SU-DHL-6 (cell line): ENCODE results near the gene MBP.
A peak's percentile ranks its signal among the peaks of the same experiment; 100 is the strongest.

Source experiments
- H2AFZ ChIP-seq: fragments of 200-600 bp; sonication (generic); 2 replicates; pipeline ENCODE4 v1.6.1; 2014; ENCODE audit warnings: low read depth, mild to moderate bottlenecking, moderate library complexity, mixed read lengths, antibody characterized with exemption, low read length; ENCODE audit not compliant: severe bottlenecking
- H3F3A ChIP-seq: fragments of 200-600 bp; shearing (Covaris generic); 2 replicates; pipeline ENCODE4 v1.6.0; 2016; ENCODE audit warnings: antibody characterized with exemption, mild to moderate bottlenecking; ENCODE audit not compliant: insufficient read depth
- H3K27ac ChIP-seq: fragments of 200-600 bp; sonication (generic); 2 replicates; pipeline ENCODE4 v1.5.1; 2016; ENCODE audit warnings: low read depth, mild to moderate bottlenecking, low read length, moderate library complexity, mixed read lengths
- H3K27me3 ChIP-seq: fragments of 200-600 bp; sonication (generic), shearing (Covaris generic); 2 replicates; pipeline ENCODE4 v1.6.0; 2014; ENCODE audit warnings: mild to moderate bottlenecking, low read length
- H3K36me3 ChIP-seq: fragments of 200-600 bp; sonication (generic); 2 replicates; pipeline ENCODE4 v1.6.1; 2014; ENCODE audit warnings: mild to moderate bottlenecking, low read length, mixed read lengths
- H3K4me2 ChIP-seq: fragments of 300-600, 200-600 bp; shearing (Covaris generic), sonication (generic); 2 replicates; pipeline ENCODE4 v1.6.0; 2014; ENCODE audit warnings: low read length, low read depth, mild to moderate bottlenecking; ENCODE audit not compliant: poor library complexity, severe bottlenecking
- H3K4me3 ChIP-seq: fragments of 200-600 bp; sonication (generic); 2 replicates; pipeline ENCODE4 v1.5.1; 2014; ENCODE audit warnings: antibody characterized with exemption, low read length, mild to moderate bottlenecking, mixed read lengths; ENCODE audit not compliant: insufficient read depth, poor library complexity, severe bottlenecking
- H3K79me2 ChIP-seq: fragments of 200-600 bp; sonication (generic); 2 replicates; pipeline ENCODE4 v1.6.1; 2014; ENCODE audit warnings: mild to moderate bottlenecking, low read length, moderate library complexity; ENCODE audit not compliant: insufficient read depth
- H3K9ac ChIP-seq: fragments of 200-600 bp; sonication (generic); 2 replicates; pipeline ENCODE4 v1.7.0; 2014; ENCODE audit warnings: mild to moderate bottlenecking, low read length
- H3K9me2 ChIP-seq: fragments of 200-600 bp; sonication (generic); replicated peaks from 2 replicates; pipeline ENCODE4 v1.6.1; 2014; ENCODE audit warnings: low read length; ENCODE audit not compliant: insufficient read depth
- H3K9me3 ChIP-seq: fragments of 200-600 bp; sonication (generic); 2 replicates; pipeline ENCODE4 v1.6.1; 2014; ENCODE audit warnings: low read length, mixed read lengths; ENCODE audit not compliant: insufficient read depth
- H4K20me1 ChIP-seq: fragments of 200-600 bp; sonication (generic); 2 replicates; pipeline ENCODE4 v1.6.1; 2014; ENCODE audit warnings: low read depth, mild to moderate bottlenecking, antibody characterized with exemption, low read length, moderate library complexity, mixed read lengths
- CTCF ChIP-seq: fragments of 200-600 bp; sonication (generic); IDR thresholded peaks from one replicate; pipeline ENCODE4 v1.5.1; 2017; ENCODE audit warnings: antibody characterized with exemption, mild to moderate bottlenecking, low read length, moderate library complexity; ENCODE audit not compliant: insufficient read depth, poor library complexity, severe bottlenecking
- EZH2phosphoT487 ChIP-seq: fragments of 200-600 bp; sonication (generic), shearing (Covaris generic); conservative IDR thresholded peaks from 2 replicates; pipeline ENCODE4 v1.6.1; 2018; ENCODE audit warnings: mild to moderate bottlenecking, antibody characterized with exemption, low read length, moderate library complexity, mixed read lengths

Gene MBP

GRCh38 chr18:77105028-77105427, 27.6 kb downstream of the MBP start:
- TF ChIP-seq CTCF (no peak), EZH2phosphoT487 (no peak)
- Histone ChIP-seq H3K36me3 (peaks cover 2% of the 10 kb centered on the region; the same call in 1 of the 2 replicates), H3K9me2 (no peaks in the 10 kb centered on the region), H3K27ac (no peak overlapping the region), H3K9me3 (no peaks in the 10 kb centered on the region), H3F3A (peaks cover 43% of the 10 kb centered on the region), H4K20me1 (no peaks in the 10 kb centered on the region), H3K4me3 (no peak overlapping the region), H3K4me2 (no peak overlapping the region), H3K9ac (no peak overlapping the region), H2AFZ (no peak overlapping the region), H3K79me2 (peaks cover 66% of the 10 kb centered on the region), H3K27me3 (no peaks in the 10 kb centered on the region)

GRCh38 chr18:77103991-77104531, 28.5 kb downstream of the MBP start:
- Histone ChIP-seq H2AFZ (no peak overlapping the region), H3K9ac (no peak overlapping the region)

GRCh38 chr18:77103187-77103850, 29.3 kb downstream of the MBP start:
- Histone ChIP-seq H3K4me2 (peak overlapping the region; percentile 67), H3K4me3 (no peak overlapping the region), H3K27ac (peak overlapping the region; percentile 95), H3K36me3 (no peaks in the 10 kb centered on the region; the same call in 1 of the 2 replicates), H3F3A (peaks cover 54% of the 10 kb centered on the region), H3K79me2 (peaks cover 64% of the 10 kb centered on the region), H3K9me3 (no peaks in the 10 kb centered on the region), H3K9me2 (no peaks in the 10 kb centered on the region), H3K9ac (peak overlapping the region; percentile 51; the same call in 1 of the 2 replicates), H2AFZ (no peak overlapping the region), H3K27me3 (no peaks in the 10 kb centered on the region), H4K20me1 (no peaks in the 10 kb centered on the region)
- TF ChIP-seq CTCF (no peak), EZH2phosphoT487 (no peak)

More at GRCh38 chr18:77103991-77104531, 28.5 kb downstream of the MBP start:
- no peak overlapping the region for H3K4me2 ChIP-seq
- H3K9me2 ChIP-seq, result no peaks in the 10 kb centered on the region
- H4K20me1 ChIP-seq, result no peaks in the 10 kb centered on the region
- H3K27me3 ChIP-seq, result no peaks in the 10 kb centered on the region
- H3F3A ChIP-seq, result peaks cover 47% of the 10 kb centered on the region
- TF ChIP-seq EZH2phosphoT487 (no peak), CTCF (no peak)
- H3K4me3 ChIP-seq, result no peak overlapping the region
- 0 out of 2 replicates have a peak overlapping the region, but pooled peaks have one; percentile 95 for H3K27ac ChIP-seq
- no peaks in the 10 kb centered on the region; the same call in 1 of the 2 replicates for H3K36me3 ChIP-seq
- no peaks in the 10 kb centered on the region for H3K9me3 ChIP-seq
- H3K79me2 ChIP-seq, result peaks cover 66% of the 10 kb centered on the region
